HUES6 (cell line): ENCODE data around the gene YY1.
A peak's percentile ranks its signal among the peaks of the same experiment; 100 is the strongest.

Experiments
- H3K27ac ChIP-seq: 2 replicates; pipeline ENCODE4 v1.7.0; 2013; ENCODE audit warnings: low read depth, mild to moderate bottlenecking, low read length, inconsistent platforms
- H3K27me3 ChIP-seq: 2 replicates; pipeline ENCODE4 v1.6.1; 2013; ENCODE audit warnings: low read length; ENCODE audit not compliant: control insufficient read depth, insufficient read depth
- H3K36me3 ChIP-seq: 2 replicates; pipeline ENCODE4 v1.6.1; 2013; ENCODE audit warnings: low read length; ENCODE audit not compliant: control insufficient read depth, insufficient read depth
- H3K4me1 ChIP-seq: 2 replicates; pipeline ENCODE4 v1.6.1; 2013; ENCODE audit warnings: low read length; ENCODE audit not compliant: control insufficient read depth, insufficient read depth
- H3K4me3 ChIP-seq: 2 replicates; pipeline ENCODE4 v1.5.1; 2013; ENCODE audit warnings: low read depth, low read length
- H3K9ac ChIP-seq: one replicate; pipeline ENCODE4 v1.6.1; 2013; ENCODE audit warnings: mild to moderate bottlenecking, low read length
- H3K9me3 ChIP-seq: 2 replicates; pipeline ENCODE4 v1.6.1; 2013; ENCODE audit warnings: low read depth, low read length; ENCODE audit not compliant: control insufficient read depth, insufficient read depth

Gene YY1

DNA sequence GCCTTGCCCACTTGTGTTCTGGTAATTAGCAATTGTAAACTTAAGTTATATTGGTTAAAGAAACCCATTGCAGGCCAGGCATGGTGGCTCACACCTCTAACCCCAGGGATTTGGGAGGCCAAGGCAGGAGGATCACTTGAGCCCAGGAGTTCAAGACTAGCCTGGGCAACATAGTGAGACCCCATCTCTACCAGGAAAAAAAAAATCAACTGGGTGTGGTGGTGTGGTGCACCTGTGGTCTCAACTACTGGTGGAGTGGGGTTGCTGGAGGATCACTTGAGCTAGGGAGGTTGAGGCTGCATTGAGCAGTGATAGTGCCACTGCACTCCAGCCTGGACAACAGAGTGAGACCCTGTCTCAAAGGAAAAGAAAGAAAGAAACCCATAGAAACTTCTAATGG is 13.7 kb downstream of the YY1 start:
- Histone ChIP-seq H3K4me3 (no peak overlapping the region), H3K4me1 (peaks cover 9% of the 10 kb centered on the region; the same call in 1 of the 2 replicates), H3K9me3 (no peaks in the 10 kb centered on the region), H3K36me3 (peaks cover 11% of the 10 kb centered on the region; the same call in 1 of the 2 replicates), H3K27ac (no peak overlapping the region), H3K27me3 (no peaks in the 10 kb centered on the region), H3K9ac (no peak overlapping the region)

DNA sequence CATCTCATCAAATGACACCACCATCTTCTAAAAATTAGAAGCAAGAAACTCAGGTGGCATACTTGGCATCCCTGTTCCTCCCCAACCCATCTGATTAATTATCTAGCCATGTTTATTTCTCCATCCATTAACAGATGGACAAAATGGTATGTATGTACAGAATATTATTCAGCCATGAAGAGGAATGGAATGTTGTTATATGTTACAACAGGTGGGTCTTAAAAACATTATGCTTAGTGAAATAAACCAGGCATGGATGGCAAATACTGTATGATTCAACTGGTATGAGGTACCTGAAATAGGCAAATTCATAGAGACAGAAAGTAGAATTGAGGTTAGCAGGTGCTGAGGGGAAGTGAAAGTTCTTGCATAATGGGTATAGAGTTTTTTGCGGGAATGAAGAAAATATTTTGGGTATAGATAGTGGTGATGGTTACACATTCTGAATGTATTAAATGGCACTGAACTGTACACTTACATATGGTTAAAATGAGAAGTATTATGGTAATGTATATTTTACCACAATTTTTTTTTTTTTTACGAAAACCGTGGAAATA is 17.5 kb downstream of the YY1 start:
- Histone ChIP-seq H3K4me3 (no peak overlapping the region), H3K27ac (no peak overlapping the region), H3K27me3 (no peaks in the 10 kb centered on the region), H3K9me3 (no peaks in the 10 kb centered on the region), H3K36me3 (0 out of 2 replicates have a peak, but pooled peaks cover 6% of the 10 kb centered on the region), H3K9ac (no peak overlapping the region), H3K4me1 (no peaks in the 10 kb centered on the region)

DNA sequence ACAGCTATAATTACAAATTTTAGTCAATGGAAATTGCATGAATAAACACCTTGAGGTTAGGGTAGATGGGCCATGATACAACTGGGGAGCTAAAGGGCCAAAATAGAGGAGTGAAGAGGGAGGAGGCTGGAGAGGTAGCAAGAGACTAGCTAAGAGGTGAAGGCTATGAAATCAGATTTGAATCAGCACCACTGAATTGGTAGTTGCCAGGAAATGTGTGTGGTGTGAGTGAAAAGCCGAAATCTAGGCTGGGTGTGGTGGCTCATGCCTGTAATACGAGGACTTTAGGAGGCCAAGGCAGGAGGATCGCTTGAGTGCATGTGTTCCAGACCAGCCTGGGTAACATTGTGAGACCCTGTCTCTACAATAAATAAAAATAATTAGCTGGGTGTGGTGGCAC is 22.7 kb downstream of the YY1 start:
- H3K36me3 ChIP-seq, result peaks cover 30% of the 10 kb centered on the region
- no peaks in the 10 kb centered on the region for H3K4me1 ChIP-seq
- H3K27me3 ChIP-seq, result no peaks in the 10 kb centered on the region
- no peak overlapping the region for H3K4me3 ChIP-seq
- H3K9me3 ChIP-seq, result no peaks in the 10 kb centered on the region
- H3K9ac ChIP-seq, result no peak overlapping the region
- no peak overlapping the region for H3K27ac ChIP-seq

DNA sequence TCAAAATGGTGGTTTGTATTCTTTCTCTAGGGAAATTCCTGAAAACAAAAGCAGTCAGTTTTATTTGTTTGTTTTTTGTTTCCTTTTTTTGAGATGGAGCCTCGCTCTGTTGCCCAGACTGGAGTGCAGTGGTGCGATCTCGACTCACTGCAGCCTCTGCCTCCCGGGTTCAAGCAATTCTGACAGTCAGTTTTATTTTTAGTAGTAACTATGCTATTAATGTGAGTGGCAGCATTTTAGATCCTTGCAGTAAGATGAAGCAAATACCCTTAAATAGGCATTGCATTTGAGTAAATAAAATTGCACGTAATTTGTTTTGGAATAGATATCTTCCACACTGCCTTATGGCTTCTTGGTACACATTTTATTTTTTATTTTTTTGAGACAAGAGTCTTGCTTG is 23.6 kb downstream of the YY1 start:
- no peak overlapping the region for H3K4me3 ChIP-seq
- no peak overlapping the region for H3K9ac ChIP-seq
- H3K4me1 ChIP-seq, result no peaks in the 10 kb centered on the region
- no peak overlapping the region for H3K27ac ChIP-seq
- H3K27me3 ChIP-seq, result no peaks in the 10 kb centered on the region
- no peaks in the 10 kb centered on the region for H3K9me3 ChIP-seq
- peaks cover 33% of the 10 kb centered on the region for H3K36me3 ChIP-seq

- no peak overlapping the region for H3K9ac ChIP-seq
- H3K4me1 ChIP-seq, result no peaks in the 10 kb centered on the region
- H3K27ac ChIP-seq, result no peak overlapping the region
- no peaks in the 10 kb centered on the region for H3K27me3 ChIP-seq
- H3K9me3 ChIP-seq, result no peaks in the 10 kb centered on the region
- H3K4me3 ChIP-seq, result no peak overlapping the region
- peaks cover 33% of the 10 kb centered on the region for H3K36me3 ChIP-seq
Observed at GRCh38 chr14:100263141-100263540, 24.2 kb downstream of the YY1 start.

DNA sequence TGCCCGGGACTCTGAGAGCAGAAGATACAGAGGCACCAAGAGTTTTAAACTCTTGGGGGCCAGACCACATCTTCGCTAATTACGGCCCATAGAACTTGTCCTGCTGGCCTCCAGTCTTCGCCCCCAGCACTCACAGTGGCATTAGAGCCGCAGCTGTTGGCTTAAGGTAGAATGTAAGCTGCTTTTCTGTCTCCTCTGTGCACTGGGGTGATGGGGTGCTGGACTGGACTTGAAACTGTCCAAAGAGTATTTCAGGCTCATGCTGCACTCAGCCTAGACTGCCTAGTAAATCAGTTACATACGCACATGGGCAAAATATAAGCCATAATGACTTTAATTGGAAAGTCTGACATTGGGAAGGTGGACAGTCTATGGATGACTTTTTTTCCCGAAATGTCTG is 29.0 kb downstream of the YY1 start:
- Histone ChIP-seq H3K4me3 (no peak overlapping the region), H3K9ac (no peak overlapping the region), H3K27me3 (no peaks in the 10 kb centered on the region), H3K4me1 (no peaks in the 10 kb centered on the region), H3K9me3 (no peaks in the 10 kb centered on the region), H3K36me3 (peaks cover 31% of the 10 kb centered on the region), H3K27ac (no peak overlapping the region)

DNA sequence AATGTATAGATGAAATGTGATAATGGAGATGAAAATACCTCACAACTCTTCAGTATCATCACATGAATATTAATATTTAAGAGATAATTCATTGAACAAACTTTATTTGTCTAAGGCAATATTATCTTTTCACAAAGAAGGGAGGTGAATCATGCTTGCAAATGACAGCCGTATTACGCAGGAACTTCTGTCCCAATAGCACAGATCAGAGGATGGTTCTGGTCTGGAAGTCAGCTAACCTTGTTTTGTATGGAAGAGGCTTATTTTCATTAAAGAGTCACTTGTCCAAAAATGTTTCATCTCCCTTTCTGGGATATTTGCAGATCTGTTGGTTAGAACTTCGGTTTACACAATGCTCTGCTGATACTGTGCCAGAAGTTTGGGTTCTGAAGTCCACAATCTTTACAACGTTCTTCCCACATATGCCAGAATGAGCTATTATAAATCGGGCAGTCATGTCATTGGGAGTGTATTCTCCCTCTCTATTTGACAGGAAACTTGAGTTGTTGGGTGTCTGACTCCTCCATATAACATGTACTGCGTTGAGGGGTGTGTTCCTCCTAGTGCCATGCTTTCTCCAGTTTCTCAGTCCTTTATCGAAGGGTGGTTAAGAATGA is 29.8 kb downstream of the YY1 start:
- Histone ChIP-seq H3K36me3 (peaks cover 24% of the 10 kb centered on the region), H3K9ac (no peak overlapping the region), H3K4me1 (0 out of 2 replicates have a peak, but pooled peaks cover under 1% of the 10 kb centered on the region), H3K27me3 (no peaks in the 10 kb centered on the region), H3K27ac (no peak overlapping the region), H3K4me3 (no peak overlapping the region), H3K9me3 (no peaks in the 10 kb centered on the region)

GRCh38 chr14:100271247-100271939 is 32.4 kb downstream of the YY1 start:
- Histone ChIP-seq H3K4me3 (no peak overlapping the region), H3K27ac (no peak overlapping the region), H3K4me1 (peaks cover 25% of the 10 kb centered on the region), H3K9me3 (no peaks in the 10 kb centered on the region), H3K36me3 (peaks cover 26% of the 10 kb centered on the region), H3K27me3 (no peaks in the 10 kb centered on the region), H3K9ac (no peak overlapping the region)

DNA sequence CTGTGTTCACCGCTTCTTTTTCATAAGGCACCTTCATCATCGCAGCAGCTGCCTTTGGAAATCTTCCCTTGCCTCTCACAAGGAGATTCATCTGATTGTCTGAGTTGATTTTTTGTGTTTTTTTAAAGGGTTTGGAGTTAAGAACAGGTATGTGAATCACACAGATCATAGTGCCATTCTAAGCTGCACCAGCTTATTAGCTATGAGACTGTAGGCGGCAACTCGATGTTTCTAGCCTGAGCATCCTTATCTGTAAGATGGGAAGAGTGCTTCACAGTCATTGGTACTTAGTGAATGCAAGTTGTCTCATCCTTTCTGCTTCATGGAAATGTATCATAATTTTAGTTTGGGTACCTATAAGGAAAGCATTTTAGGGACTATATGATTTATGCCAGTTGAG is 35.3 kb downstream of the YY1 start:
- Histone ChIP-seq H3K27me3 (no peaks in the 10 kb centered on the region), H3K4me3 (no peak overlapping the region), H3K4me1 (peaks cover 28% of the 10 kb centered on the region), H3K9ac (no peak overlapping the region), H3K36me3 (peaks cover 37% of the 10 kb centered on the region), H3K9me3 (no peaks in the 10 kb centered on the region), H3K27ac (no peak overlapping the region)

DNA sequence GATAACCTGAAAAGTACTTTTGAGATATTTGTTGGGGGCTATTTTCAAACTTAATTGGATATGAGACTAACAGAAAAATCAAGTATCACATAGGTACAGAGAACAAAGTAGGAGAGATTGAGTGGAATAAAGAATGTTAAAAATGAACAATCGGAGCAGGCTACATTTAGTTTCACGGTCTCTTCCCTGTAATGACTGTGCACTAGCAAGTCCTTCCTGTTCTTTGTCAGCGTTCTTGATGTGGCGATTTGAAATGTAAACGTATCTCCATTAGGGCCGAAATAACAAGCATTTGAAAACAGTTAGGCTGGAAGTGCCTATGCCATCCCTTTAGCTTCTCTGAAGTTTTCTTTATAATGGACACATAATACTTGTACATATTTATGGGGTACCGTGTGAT is 36.3 kb downstream of the YY1 start:
- no peaks in the 10 kb centered on the region for H3K27me3 ChIP-seq
- H3K36me3 ChIP-seq, result peaks cover 37% of the 10 kb centered on the region
- H3K27ac ChIP-seq, result 0 out of 2 replicates have a peak overlapping the region, but pooled peaks have one; percentile 26
- peaks cover 38% of the 10 kb centered on the region for H3K4me1 ChIP-seq
- H3K4me3 ChIP-seq, result no peak overlapping the region
- no peak overlapping the region for H3K9ac ChIP-seq
- no peaks in the 10 kb centered on the region for H3K9me3 ChIP-seq

DNA sequence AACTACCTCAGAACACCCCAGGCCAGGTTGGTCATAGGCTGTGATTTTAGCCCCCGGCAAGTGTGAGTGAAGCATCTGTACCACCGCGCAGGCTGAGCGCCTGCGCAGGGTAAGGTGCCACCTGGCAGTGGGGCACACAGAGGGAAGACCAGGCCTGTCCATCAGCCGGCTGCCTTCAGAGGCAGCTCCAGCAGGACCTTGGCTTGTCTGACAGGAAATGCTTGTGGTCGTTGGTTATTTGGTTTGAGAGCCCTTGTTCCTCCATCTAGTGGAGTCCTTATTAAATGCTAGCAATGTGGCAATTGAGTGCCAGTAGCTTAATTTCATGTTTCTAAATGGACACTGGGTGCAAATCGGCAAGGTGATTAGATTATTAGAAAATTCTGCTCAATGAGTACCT is 39.8 kb downstream of the YY1 start:
- Histone ChIP-seq H3K9me3 (no peaks in the 10 kb centered on the region), H3K27ac (no peak overlapping the region), H3K27me3 (no peaks in the 10 kb centered on the region), H3K9ac (no peak overlapping the region), H3K4me3 (no peak overlapping the region), H3K36me3 (peaks cover 43% of the 10 kb centered on the region), H3K4me1 (peaks cover 52% of the 10 kb centered on the region)
